Right lobe of liver (tissue), 6 donors: Measurements from ENCODE around the gene CALHM3. TPM values are rescaled to one million over a fixed set of nuclear protein-coding genes. Genes with fewer than 3 reads are reported as not detected.

Experiments used
- ATAC-seq, 4 donors: fragments of 200-7000 bp; cut with Tn5 transposase; one replicate each; pipeline ENCODE4 v1.9.1; 2020; ENCODE audit warnings: mild to moderate bottlenecking in 4 of 4, moderate library complexity in 4 of 4
- DNase-seq, 3 donors: peaks; one replicate each; pipeline ENCODE4 v3.0.0-alpha.2; 2020
- H3K27ac ChIP-seq, 3 donors: fragments of 200-600 bp; one replicate each; pipeline ENCODE4 v1.8.0; 2022
- H3K27me3 ChIP-seq, 2 donors: fragments of 200-600 bp; one replicate each; pipeline ENCODE4 v1.8.0; 2022
- H3K36me3 ChIP-seq, 4 donors: fragments of 200-600 bp; sonication (generic) in 1 of 4; one replicate each; pipeline versions ENCODE4 v1.5.1 to v1.8.0; 2017 to 2022; ENCODE audit warnings: control low read depth in 1 of 4
- H3K4me1 ChIP-seq, 4 donors: fragments of 200-600 bp; sonication (generic) in 1 of 4; one replicate each; pipeline versions ENCODE4 v1.5.1 to v1.8.0; 2017 to 2022; ENCODE audit warnings: control low read depth in 1 of 4
- H3K4me3 ChIP-seq, 3 donors: fragments of 200-600 bp; one replicate each; pipeline ENCODE4 v1.8.0; 2022
- H3K9me3 ChIP-seq, 4 donors: fragments of 200-600 bp; sonication (generic) in 1 of 4; one replicate each; pipeline versions ENCODE4 v1.5.1 to v1.8.0; 2017 to 2022; ENCODE audit warnings: control low read depth in 1 of 4
- POLR2A ChIP-seq: fragments of 450-650 bp; IDR thresholded peaks from one replicate; pipeline ENCODE4 v1.6.1; 2017; ENCODE audit warnings: antibody characterized with exemption, mild to moderate bottlenecking
- WGBS: methylation state at CpG from one replicate; pipeline ENCODE4 v1.1.6; 2018; ENCODE audit warnings: low coverage, low lambda C conversion rate; ENCODE audit not compliant: insufficient coverage; ENCODE audit errors: missing lambda C conversion rate; 5-methylcytosine and 5-hydroxymethylcytosine counted together
- intact Hi-C, 2 donors: fragments of 100-400 bp; cut with DNase I; formaldehyde crosslinking; loops; one replicate each; pipeline versions ENCODE4 v1.11.2 to v1.14.1; 2022
- total RNA-seq, 6 experiments: library from RNA; depleted of rRNA in 2 of 6; stranded (reverse); fragments of >200 nt in 2 of 6; fragmentation: NEBNext Ultra II Directional in 3 of 6; extraction: Animal tissue kit (Norgen Biotek cat#: 25700) in 3 of 6; gene quantifications; one replicate each; pipeline versions ENCODE4 v1.1.0 to v1.2.4, GENCODE V29; 2016 to 2023
- TF ChIP-seq, protein P1 (sequence below), 4 donors: fragments of 200-600 bp in 3 of 4; fragments of 450-650 bp in 1 of 4; IDR thresholded peaks; one replicate each; pipeline versions ENCODE4 v1.5.1 to v1.8.0; 2016 to 2022; ENCODE audit warnings: antibody characterized with exemption in 4 of 4, mild to moderate bottlenecking in 2 of 4
- donor health status: DM: no; HTN: yes; CAD: no.
- donor health status: DM: no; HTN: no; CAD: no.
- donor health status: DM: no; HTN: no; CAD: no.
- donor health status: DM: no; HTN: yes; CAD: no.
- donor health status: DM: no; HTN: yes; CAD: no.

CALHM3 gene
- total RNA-seq, 6 experiments from 2014 or later, result not detected

DNA sequence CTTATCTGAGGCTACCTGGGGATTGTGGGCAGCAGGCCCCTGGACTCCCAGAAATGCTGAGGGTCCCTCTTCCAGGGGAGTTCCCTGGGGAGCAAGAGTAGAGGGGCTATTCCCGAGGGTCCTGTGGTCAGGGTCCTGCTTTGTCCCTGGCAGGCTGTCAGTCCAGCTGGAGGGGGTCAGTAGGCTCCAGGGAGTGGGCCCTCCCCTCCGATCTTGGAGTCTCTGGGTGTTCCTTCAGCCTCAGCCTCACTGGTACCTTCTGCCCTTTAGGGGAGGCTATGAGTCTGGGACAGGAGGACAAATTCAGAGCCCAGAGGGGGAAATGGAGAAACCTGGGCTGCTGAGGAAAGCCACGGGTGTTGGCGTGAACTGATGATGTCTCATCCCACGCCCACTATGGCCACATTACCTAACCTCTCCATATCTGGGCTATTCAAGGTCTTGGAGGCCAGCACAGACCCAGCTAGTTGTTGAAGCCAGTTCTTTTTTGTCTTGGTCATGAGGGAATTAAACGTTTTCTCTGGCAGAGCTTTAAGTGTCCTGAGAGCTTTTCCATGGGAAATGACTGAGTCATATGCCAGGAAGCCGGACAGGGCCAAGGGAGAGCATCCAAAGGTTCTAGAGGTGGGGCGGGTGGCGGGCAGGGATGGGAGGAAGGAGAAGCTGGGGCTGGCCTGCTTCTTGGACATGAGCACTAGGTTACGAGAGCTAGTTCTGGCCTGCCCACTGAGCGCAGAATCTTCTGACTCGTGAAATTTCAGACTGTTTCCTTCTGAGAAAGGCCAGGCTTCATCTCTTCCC lies 33.1 kb downstream of the CALHM3 start:
- TF ChIP-seq, protein P1, sequence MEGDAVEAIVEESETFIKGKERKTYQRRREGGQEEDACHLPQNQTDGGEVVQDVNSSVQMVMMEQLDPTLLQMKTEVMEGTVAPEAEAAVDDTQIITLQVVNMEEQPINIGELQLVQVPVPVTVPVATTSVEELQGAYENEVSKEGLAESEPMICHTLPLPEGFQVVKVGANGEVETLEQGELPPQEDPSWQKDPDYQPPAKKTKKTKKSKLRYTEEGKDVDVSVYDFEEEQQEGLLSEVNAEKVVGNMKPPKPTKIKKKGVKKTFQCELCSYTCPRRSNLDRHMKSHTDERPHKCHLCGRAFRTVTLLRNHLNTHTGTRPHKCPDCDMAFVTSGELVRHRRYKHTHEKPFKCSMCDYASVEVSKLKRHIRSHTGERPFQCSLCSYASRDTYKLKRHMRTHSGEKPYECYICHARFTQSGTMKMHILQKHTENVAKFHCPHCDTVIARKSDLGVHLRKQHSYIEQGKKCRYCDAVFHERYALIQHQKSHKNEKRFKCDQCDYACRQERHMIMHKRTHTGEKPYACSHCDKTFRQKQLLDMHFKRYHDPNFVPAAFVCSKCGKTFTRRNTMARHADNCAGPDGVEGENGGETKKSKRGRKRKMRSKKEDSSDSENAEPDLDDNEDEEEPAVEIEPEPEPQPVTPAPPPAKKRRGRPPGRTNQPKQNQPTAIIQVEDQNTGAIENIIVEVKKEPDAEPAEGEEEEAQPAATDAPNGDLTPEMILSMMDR (IDR thresholded peaks at IDR 0.05), result no peak
- TF ChIP-seq POLR2A, result no peak
- Histone ChIP-seq H3K27me3 (no peaks in the 10 kb centered on the region), H3K27ac (peak overlapping the region in 2 of 3 donors; percentile 18 to 65), H3K4me1 (no peaks in the 10 kb centered on the region), H3K36me3 (peaks cover 0 to 51% (median 28%) of the 10 kb centered on the region in 4 donors), H3K4me3 (no peak overlapping the region), H3K9me3 (no peaks in the 10 kb centered on the region)
- WGBS, result 60% methylated on average over 5 of the region's 12 CpGs
- DNase-seq (no peak), ATAC-seq (peak; percentile 24 to 58 (median 38))
- intact Hi-C loops, result no loop called here

DNA sequence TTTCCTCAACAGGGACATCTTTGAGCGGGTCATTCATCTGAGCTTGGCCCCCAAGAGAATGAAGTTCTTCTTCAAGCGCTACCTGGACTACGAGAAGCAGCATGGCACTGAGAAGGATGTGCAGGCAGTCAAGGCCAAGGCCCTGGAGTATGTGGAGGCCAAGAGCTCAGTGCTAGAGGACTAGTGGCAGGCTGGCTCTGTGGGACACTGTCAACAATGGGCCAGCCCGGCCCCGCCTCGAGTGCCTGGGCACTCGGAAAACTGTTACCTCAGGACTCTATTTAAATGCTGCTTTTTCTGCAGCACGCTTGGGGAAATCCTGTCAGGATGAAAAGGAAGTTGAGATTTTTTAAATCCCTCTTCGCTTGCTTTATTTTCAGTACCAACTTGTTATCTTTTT lies 33.7 kb downstream of the CALHM3 start:
- peaks cover 0 to 57% (median 29%) of the 10 kb centered on the region in 4 donors for H3K36me3 ChIP-seq
- DNase-seq, result no peak
- intact Hi-C loops, result no loop called here
- H3K9me3 ChIP-seq, result no peaks in the 10 kb centered on the region
- H3K4me3 ChIP-seq, result no peak overlapping the region
- 53% methylated on average over 6 of the region's 9 CpGs for WGBS
- H3K27me3 ChIP-seq, result no peaks in the 10 kb centered on the region
- H3K4me1 ChIP-seq, result no peaks in the 10 kb centered on the region
- ATAC-seq, result no peak
- peak overlapping the region in 2 of 3 donors; percentile 18 to 65 for H3K27ac ChIP-seq
- TF ChIP-seq, protein P1 (IDR thresholded peaks at IDR 0.05), result no peak
- TF ChIP-seq POLR2A, result no peak

DNA sequence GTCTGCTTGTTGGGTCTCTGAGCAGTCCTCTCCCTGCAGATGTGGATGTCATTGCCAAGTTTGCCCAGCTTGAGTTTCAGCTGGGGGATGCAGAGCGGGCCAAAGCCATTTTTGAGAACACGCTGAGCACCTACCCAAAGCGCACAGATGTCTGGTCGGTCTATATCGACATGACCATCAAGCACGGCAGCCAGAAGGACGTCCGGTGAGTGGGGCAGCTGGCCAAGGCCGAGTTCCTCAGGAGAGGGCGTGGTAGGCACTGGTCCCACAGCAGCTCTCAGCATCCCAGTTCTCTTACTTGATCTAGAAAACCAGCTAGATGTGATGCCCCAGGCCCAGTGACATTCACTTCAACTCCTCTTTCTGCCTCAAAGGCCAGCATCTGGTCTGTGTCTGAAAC lies 34.6 kb downstream of the CALHM3 start:
- WGBS, result no CpG with 5 or more reads among the region's 10 CpGs
- H3K27ac ChIP-seq, result no peak overlapping the region
- peaks cover 0 to 66% (median 35%) of the 10 kb centered on the region in 4 donors for H3K36me3 ChIP-seq
- no peak for DNase-seq
- H3K4me3 ChIP-seq, result no peak overlapping the region
- no peak for ATAC-seq
- H3K4me1 ChIP-seq, result no peaks in the 10 kb centered on the region
- intact Hi-C loops, result no loop called here
- H3K9me3 ChIP-seq, result no peaks in the 10 kb centered on the region
- H3K27me3 ChIP-seq, result no peaks in the 10 kb centered on the region
- TF ChIP-seq POLR2A, result no peak
- TF ChIP-seq, protein P1 (IDR thresholded peaks at IDR 0.05), result no peak

DNA sequence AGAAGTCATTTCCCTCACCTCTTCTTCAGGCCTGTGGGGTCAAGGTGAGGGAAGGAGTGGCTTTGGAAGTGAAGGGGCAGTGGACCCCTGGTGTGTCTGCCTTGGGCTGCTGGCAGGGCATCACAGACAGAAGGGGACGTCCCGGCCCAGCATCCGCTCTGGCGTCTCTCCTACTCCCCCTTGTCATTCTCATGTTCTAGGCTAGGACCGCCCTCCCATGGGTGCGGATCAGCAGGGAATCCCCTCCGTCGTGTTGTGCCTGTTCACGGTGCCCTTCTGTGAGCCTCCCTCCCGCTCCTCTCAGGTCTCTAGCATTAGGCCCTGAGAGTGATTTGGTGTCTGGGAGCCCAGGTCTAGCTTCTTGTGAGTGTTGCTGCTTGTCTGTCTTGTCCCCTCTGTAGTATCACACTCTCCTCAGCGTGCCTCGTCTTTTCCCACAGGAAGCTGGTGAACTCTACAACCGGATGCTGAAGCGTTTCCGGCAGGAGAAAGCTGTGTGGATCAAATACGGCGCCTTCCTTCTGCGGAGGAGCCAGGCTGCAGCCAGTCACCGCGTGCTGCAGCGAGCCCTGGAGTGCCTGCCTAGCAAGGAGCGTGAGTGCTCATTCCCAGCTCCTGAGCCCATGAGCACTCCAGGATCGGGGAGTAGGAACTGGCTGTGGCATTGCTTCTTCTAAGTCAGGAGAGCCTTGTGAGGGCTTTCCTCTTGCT lies 35.4 kb downstream of the CALHM3 start:
- Histone ChIP-seq H3K36me3 (peaks cover 0 to 73% (median 39%) of the 10 kb centered on the region in 4 donors), H3K27ac (no peak overlapping the region), H3K27me3 (no peaks in the 10 kb centered on the region), H3K4me3 (no peak overlapping the region), H3K4me1 (no peaks in the 10 kb centered on the region), H3K9me3 (no peaks in the 10 kb centered on the region)
- intact Hi-C loops, result no loop called here
- WGBS, result no CpG with 5 or more reads among the region's 23 CpGs
- no peak for TF ChIP-seq POLR2A
- TF ChIP-seq, protein P1 (IDR thresholded peaks at IDR 0.05), result no peak
- no peak for DNase-seq
- ATAC-seq, result no peak
